C4-2B (cell line): ENCODE data around the gene FZD1.

Experiments
- CTCF ChIP-seq: fragments of 450-650 bp; conservative IDR thresholded peaks from 2 replicates; pipeline ENCODE4 v1.5.1; 2017; ENCODE audit warnings: mild to moderate bottlenecking
- ZFX ChIP-seq: fragments of 450-650 bp; IDR thresholded peaks from 2 replicates; pipeline ENCODE4 v1.6.1; 2017

GRCh38 chr7:91280185-91280584 lies 16.0 kb downstream of the FZD1 start:
- TF ChIP-seq CTCF (no peak), ZFX (no peak)
